NCI-H1417 (cell line): ENCODE data around the gene CD248.

Experiments
- DNase-seq, 3 experiments: peaks; one replicate each; lab custom pipeline; 2025; lab: John Stamatoyannopoulos, UW

Gene CD248

DNA sequence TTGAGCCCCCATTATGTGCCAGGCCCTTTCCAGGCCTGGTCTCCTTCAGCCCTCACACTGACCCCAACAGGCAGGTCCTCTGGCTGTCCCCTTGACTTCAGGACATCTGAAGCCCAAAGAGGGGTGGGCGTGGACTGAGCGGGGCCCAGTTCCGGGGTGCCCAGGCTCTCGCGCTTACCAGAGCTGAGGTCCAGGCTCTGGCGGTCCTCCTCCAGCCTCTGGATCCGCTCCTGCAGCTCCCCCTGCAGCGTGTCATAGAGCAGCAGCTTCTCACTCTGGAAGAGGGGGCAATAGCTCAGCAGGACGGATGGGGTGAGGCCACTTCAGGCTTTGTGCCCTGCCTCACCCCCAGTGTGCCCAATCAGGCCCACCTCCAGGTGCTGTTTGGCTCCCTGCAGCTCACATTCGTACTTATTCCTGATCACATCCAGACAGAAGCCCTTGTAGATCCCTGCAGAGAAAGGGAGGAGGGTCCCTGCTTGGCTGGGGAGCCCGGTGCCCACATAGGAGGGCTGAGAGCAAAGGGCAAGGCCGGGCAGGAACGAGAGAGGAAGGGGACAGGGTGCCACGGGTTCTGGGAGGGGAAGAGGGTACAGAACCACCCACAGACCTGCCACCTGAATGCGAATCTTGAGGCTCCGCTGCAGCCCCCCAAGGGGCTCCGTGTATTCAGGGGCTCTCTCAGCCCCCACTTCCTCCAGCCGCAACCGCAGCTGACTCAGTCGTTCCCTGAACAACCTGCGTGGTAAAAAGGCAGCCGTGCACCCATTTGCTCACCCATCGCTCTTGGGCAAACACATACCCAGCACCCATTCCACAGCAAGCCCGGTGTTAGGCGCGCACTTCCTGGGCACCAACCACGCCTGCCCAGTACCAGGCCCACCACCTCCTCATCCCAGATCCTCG is 24.0 kb upstream of the CD248 start:
- no peak for DNase-seq

DNA sequence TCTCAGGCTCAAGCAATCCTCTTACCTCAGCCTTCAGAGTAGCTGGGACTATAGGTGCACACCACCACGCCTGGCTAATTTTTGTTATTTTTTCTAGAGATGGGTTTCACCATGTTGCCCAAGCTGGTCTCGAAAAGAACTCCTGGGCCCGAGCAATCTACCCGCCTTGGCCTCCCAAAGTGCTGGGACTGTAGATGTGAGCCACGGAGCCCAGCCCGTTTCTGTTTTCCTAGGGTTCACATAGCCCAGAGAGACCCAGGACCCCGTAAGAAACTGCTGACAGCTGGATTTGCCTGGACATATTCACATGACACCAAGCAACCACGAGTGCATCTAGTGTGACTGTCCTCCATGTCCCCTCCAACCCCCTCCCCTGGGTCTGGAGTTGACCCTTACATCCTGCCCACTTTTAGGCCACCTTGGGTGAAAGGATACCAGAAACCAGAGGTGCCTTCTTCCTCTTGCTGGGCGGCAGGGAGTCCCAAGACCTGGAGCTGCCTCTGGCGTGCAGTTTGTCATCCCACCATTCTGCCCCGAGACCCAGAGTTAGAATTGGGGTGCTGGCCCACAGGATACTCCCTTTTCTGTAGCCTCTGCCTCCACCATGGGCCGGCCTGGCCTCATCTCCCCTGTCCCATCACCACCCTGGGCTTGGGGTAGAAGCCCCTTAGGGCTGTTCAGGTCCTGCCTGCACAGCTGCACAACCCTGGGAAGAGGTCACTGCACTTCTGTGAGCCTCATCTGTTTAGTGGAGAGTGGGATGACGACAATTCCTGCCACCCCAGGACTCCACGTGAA is 23.0 kb upstream of the CD248 start:
- no peak for DNase-seq

DNA sequence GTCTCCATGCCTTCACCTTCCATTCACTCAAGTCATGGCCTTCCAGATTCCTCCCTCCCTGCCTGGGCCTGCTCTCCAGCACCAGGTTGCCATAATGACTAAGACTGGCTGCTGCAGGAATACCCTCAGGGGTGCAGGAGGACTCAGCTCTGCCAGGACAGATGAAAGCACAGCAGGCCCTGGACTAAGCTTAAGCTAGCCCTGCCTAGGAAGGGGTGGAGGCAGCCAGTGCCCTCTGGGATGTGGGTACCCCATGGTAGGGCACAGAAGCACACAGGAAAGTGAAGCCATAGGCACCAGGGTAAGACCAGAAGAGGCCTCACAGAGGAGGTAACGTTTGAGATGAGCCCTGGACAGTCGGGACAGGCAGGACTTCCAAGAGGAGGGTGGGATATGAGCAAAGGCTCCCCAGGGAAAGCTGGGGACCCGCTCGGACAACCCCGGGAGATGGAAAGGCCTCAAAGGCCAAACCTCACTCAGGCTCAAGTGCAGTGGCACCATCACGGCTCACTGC is 22.4 kb upstream of the CD248 start:
- DNase-seq = no peak

GRCh38 chr11:66338276-66339161 is 21.7 kb upstream of the CD248 start:
- DNase-seq = no peak

- no peak for DNase-seq
Observed at GRCh38 chr11:66337103-66337899, 20.5 kb upstream of the CD248 start.

GRCh38 chr11:66336234-66337102 is 19.6 kb upstream of the CD248 start, which contains the start of gene RIN1:
TSS of gene RIN1 (minus strand) at chr11:66336434. CDS start at chr11:66336402, 32 bp downstream.
- peak in 2 of 3 experiments; percentile 71 to 74 for DNase-seq

DNA sequence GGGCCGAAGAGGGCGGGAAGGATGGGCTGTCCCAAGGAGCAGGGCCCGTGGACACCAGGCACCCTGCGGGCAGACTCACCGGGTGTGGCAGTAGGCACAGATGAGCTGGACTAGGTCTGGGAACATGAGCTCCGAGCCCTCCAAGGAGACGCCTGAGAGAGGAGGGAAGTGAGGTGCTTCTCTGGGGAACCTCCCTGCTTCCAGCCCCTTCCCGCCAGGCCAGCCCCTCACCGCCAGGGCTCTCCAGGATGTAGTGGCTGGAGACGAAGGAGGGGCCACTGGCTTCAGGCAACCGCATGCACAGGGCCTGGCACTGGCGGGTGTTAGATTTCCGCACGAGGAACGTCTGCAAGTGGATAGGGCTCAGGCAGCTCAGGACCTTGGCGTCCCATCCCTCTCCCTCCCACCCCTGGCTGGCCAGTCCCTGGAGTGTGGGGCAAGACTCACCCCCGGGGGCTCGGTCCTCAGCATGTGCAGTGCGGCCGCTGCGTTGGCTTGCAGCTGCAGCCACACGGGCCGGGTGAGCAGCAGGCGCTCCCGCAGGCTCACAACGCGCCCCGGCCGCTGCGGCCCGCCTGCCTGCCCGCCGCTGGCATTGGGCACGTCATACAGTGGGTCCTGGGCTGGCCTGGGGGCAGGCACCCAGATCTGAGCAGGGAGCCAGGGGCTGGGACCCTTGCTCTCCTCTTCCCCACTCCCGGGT is 18.8 kb upstream of the CD248 start:
- DNase-seq = peak in 1 of 3 experiments; percentile 17

DNA sequence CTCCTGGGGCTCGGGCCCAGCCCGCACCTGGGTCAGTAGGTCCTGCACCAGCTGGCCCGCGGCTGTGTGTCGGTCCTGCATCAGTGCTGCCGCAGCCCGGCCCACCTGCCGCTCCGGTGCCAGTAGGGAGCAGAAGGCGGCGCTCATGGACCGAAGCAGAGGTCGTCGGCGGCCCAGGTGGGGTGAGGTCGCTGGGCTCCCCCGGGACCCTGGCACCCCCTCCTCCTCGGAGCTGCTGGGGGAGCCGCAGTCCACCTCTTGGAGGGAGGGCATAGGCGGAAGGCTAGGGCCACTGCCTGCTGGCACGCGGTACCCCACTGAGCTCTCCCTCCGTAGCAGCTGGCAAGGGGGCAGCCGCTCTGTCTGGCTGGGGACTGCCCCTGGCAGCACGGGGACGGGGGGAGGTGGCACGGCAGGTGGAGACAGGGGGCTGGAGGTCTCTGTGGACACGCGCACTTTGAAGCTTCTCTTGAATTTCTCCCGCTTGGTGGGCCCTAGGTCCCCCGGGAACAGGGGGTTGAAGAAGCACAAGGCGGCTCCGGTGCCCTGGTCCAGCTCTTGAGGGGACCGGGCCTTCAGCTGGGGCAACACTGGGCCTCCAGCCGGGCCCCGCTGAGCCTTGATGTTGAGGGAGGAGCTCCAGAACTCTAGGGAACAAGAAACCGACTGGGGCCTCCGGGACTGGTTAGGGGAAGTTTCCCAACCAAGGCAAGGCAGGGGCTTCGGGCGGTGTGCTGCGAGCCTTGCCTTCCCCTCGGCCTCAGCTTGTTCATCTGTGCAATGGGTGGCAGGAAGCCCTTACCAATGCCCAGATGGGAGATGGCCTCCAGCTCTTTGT is 18.0 kb upstream of the CD248 start:
- no peak for DNase-seq

- no peak for DNase-seq
Observed at GRCh38 chr11:66333896-66334604, 17.2 kb upstream of the CD248 start.

GRCh38 chr11:66333220-66333877 is 16.5 kb upstream of the CD248 start:
- DNase-seq = no peak

DNA sequence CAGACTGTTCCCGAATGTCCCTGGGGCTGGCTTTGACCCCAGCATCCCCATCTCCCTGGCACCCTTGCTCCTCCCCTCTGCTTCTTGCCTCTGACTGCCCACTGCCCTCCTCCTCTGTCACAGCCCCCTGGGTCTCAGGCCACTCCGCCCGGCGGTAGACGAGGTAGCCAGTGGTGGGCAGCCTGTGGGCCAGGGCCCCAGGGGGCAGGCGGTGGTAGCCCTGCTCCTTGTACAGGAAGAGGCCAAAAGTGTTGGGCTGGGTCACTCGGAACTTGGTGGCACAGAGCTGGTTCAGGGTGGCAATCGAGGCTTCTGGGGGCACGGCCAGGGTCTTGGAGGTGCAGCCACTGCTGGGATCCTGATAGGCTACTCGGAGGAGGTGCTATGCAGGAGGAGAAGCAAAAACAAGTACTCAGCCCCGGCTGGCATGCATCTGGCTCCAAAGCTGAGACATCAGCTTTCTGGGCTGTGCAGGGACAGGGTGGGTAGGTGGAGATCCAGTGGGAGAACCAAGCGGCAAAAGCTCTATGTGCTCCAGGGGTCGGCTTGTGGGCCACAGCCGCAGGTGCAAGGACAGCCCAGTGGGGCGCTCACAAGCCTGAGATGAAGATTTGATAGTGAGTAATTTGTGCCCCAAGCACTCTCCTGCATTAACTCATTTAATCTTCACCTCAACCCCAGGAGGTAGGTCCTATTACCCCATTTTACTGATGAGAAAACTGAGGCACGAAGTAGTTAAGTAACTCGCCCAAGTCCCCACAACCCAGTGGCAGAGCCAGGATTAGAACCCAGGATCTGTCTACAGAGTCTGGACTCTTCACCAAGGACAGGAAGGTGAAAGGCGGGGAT is 15.8 kb upstream of the CD248 start:
- DNase-seq = no peak

DNA sequence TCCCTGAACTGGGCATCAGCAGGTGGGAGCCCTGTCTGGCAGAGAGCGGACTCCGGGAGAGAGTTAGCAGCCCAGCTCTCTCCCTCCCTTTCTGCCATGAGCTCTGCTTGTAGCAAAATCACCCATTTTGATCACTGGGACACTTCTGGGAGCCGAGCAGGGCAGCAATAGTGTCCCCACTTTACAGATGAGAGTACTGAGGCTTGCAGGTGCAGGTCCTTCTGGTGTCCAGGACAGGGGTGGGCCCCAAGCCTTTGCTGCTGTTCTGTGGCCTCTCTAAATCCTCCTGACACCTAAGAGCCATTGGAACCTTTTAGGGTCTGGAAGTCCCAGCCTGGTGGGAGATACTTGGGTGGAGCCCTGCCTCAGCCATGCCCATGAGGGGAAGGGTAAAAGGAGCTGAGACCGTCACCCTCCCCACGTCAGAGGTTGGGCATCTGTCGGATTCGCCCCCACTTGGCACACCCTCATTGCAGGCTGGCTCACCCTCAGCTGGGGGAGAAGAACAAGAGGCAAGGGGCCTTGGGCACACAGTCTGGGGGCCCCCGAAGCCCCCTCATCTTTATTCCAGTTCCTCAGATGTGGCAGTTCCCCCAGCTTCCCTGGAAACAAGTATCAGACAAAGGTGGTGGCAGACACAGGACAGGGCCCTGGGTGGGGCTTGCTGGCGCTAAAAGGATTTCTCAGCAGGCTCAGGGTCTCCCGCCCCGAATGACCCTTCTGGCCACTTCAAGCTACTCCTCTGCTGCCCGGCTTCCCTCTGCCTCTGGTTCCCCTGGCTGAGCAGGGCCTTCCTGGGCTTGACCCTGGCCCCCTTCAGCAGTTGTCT is 14.9 kb upstream of the CD248 start:
- no peak for DNase-seq

DNA sequence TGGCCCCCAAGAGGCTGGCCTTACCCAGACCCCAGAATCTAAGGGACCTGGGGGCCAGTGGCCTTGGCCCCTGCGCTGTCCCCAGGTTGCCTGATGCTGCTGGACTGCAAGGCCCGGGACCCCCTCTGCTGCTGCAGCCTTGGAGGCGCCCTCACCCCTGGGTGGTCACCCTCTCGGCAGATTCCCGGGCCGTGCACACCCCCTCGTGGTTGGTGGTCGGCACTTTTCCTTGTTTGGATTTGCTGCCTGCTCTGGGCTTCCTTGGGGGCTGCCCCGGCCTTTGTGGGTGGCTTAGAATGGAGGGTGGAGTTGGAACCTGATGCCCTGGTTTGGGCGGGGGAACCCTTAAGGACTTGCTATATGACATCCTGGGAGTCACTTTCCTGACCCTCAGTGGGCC is 14.1 kb upstream of the CD248 start:
- DNase-seq = no peak

GRCh38 chr11:66329165-66329673 is 12.4 kb upstream of the CD248 start:
- DNase-seq = no peak
